ENCODE results near the gene ALG8. TPM values are rescaled to one million over a fixed set of nuclear protein-coding genes. Genes with fewer than 3 reads are reported as not detected.

Gene ALG8
- total RNA-seq, 4 donors from 2014 or later, result 24.4 to 47.0 (median 32.6) TPM

DNA sequence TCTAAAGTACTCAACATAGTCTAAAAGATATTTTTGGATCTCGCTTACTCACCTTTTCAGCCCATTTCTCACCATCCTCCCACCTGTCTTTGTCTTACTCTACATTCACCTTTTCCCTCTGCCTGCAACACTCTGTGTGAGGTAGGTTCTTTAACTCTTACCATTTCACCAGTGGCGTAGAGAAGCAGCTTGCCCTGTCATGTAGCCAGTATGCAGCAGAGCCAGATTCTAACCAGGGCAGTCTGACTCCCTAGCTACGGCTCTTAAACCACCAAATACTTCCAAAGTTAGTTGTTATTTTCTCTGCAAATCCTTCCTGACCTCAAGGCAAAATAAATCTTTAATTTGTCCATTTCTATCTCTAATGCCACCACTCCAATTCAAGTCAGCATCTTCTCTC lies 7.5 kb downstream of the ALG8 start:
- TF ChIP-seq, protein P1, sequence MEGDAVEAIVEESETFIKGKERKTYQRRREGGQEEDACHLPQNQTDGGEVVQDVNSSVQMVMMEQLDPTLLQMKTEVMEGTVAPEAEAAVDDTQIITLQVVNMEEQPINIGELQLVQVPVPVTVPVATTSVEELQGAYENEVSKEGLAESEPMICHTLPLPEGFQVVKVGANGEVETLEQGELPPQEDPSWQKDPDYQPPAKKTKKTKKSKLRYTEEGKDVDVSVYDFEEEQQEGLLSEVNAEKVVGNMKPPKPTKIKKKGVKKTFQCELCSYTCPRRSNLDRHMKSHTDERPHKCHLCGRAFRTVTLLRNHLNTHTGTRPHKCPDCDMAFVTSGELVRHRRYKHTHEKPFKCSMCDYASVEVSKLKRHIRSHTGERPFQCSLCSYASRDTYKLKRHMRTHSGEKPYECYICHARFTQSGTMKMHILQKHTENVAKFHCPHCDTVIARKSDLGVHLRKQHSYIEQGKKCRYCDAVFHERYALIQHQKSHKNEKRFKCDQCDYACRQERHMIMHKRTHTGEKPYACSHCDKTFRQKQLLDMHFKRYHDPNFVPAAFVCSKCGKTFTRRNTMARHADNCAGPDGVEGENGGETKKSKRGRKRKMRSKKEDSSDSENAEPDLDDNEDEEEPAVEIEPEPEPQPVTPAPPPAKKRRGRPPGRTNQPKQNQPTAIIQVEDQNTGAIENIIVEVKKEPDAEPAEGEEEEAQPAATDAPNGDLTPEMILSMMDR (IDR thresholded peaks at IDR 0.05), result no peak
- no peak for ATAC-seq (ENCODE audit: low FRiP score)
- DNase-seq (ENCODE audit: low spot score), result no peak

DNA sequence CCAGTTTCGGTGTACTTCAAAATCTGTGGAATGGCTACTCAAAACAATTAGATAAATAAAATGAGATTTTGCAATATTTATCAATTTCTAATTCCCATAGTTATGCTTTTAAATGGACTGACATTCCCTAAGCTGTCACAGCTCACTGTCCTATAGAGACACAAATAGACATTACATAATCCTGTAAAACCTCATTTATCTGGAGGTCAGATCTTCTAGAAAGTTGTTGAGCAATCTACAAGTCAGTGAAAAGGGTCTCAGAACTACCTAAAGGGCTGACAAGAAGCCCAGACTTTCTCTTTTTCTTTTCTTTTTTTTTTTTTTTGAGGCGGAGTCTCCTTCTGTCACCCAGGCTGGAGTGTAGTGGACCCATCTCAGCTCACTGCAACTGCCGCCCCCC lies 12.0 kb downstream of the ALG8 start:
- no peak for DNase-seq (ENCODE audit: low spot score)
- TF ChIP-seq, protein P1 (IDR thresholded peaks at IDR 0.05), result no peak
- ATAC-seq (ENCODE audit: low FRiP score), result no peak

DNA sequence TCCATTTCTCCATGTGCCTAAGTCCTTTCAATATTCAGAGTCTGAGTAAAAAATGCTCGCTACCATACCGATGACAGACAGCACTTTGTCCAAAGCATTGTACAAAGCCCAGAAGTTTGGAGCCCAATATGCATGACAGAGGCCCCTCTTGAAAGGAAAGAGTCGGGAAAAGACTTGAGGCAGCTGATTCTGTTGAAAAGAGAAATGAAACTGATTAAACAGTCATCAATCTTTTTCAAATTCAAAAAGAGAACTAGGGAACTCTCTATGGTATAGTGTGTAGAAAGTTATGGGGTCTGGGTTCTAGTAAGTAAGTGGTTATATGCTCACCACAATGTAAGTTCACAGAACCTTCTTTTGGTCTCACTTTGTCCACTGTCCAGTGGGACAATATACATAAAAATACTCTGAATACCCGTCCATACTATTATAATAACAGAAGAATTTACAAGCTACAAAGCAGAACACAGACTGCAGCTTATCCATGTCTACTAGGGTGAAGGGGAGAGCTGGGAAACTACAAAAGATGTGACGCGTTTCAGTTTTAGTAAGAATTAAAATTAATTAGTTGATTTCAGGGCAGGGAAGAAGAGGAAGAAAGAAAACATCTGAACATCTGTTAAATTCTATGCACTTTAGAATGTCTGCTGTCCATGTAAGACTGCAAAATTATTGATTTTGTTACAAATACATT lies 26.7 kb downstream of the ALG8 start:
- ATAC-seq (ENCODE audit: low FRiP score), result no peak
- no peak for DNase-seq (ENCODE audit: low spot score)
- TF ChIP-seq, protein P1 (IDR thresholded peaks at IDR 0.05), result no peak

DNA sequence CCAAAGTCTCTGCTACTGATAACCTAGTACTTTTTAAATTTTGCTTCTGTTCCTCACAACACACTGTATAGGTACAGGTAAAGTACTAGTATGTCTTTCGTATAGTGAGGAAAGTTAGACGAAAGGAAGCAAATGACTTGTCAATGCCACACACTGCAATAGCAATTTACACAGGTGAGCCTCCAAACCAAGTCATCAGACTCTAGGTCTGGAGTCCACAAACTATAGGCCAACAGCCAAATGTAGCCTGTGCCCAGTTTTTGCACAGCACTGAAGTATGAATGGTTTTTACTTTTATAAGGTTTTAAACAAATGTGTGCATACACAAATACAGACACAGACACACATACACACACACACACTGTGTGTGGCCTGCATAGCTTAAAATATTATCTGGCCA lies 28.1 kb downstream of the ALG8 start:
- TF ChIP-seq, protein P1 (IDR thresholded peaks at IDR 0.05), result no peak
- DNase-seq (ENCODE audit: low spot score) (no peak), ATAC-seq (ENCODE audit: low FRiP score) (no peak)

DNA sequence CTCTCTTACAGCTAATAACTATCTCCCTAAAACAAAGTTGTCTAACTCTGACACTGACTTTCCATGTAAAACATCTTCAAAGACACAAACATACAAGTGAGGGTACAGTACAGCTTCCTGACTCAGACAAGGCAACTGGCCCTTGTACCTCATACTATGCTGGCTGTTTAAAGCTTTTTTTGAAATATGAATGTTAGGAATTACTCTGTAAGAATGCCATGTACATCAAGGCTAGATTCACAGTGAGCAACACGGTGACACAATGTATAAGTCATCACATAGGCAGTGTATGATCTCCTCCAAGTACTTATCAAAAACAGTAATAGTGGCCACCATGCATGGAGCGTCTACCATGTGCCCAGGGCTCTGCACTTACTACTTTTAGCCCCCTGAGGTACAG lies 28.6 kb downstream of the ALG8 start:
- DNase-seq (ENCODE audit: low spot score) (no peak), ATAC-seq (ENCODE audit: low FRiP score) (no peak)
- TF ChIP-seq, protein P1 (IDR thresholded peaks at IDR 0.05), result no peak

DNA sequence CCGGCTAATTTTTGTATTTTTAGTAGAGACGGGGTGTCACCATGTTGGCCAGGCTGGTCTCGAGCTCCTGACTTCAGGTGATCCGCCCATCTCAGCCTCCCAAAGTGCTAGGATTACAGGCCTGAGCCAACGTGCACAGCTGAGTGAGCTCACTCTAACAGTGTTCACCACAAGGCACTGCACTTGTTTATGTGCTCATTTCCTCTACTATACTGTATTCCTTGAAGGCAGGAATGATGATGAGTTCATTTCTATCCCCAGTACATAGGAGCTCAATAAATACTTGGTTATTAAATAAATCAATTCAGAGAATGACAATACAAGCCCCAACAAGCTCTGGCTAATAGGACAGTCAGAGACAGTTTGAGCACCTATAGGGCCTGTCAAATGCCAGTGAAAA lies 29.1 kb downstream of the ALG8 start:
- DNase-seq (ENCODE audit: low spot score) (no peak), ATAC-seq (ENCODE audit: low FRiP score) (no peak)
- TF ChIP-seq, protein P1 (IDR thresholded peaks at IDR 0.05), result no peak
